Fibroblast of the conjunctiva (primary cell): ENCODE measurements around the gene EPHX1.
"Not testable (repeated sequence)": the region's sequence is repeated elsewhere in the genome, so short reads cannot be mapped to it uniquely, and the experiment has no call there.

Source experiments
- DNase-seq: peaks from one replicate; pipeline ENCODE4 v3.0.0-alpha.2; 2010; ENCODE audit warnings: low read depth

Gene EPHX1

GRCh38 chr1:225816643-225817538, 7.0 kb downstream of the EPHX1 start:
- no peak for DNase-seq

- DNase-seq = peak; percentile 89
Observed at GRCh38 chr1:225817611-225818061, 7.7 kb downstream of the EPHX1 start.

DNA sequence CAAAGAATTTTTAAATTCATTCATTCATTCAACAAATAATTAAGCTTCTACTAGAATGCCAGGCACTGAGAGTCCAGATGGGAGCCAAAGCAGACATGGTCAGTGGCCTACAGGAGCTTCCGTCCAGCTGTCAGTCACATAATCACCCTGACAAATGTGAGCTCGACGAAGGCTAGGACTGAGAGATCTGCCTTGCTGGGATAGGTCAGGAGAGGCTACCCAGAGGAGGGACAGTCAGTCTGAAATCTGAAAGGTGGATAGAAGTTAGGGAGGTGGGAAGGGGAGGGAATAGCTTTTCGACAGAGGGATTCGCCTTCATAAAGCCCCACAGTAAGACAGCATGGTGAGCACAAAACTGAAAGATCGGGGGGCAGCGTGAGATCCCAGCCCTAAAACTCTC, 8.3 kb downstream of the EPHX1 start:
- DNase-seq = no peak

DNA sequence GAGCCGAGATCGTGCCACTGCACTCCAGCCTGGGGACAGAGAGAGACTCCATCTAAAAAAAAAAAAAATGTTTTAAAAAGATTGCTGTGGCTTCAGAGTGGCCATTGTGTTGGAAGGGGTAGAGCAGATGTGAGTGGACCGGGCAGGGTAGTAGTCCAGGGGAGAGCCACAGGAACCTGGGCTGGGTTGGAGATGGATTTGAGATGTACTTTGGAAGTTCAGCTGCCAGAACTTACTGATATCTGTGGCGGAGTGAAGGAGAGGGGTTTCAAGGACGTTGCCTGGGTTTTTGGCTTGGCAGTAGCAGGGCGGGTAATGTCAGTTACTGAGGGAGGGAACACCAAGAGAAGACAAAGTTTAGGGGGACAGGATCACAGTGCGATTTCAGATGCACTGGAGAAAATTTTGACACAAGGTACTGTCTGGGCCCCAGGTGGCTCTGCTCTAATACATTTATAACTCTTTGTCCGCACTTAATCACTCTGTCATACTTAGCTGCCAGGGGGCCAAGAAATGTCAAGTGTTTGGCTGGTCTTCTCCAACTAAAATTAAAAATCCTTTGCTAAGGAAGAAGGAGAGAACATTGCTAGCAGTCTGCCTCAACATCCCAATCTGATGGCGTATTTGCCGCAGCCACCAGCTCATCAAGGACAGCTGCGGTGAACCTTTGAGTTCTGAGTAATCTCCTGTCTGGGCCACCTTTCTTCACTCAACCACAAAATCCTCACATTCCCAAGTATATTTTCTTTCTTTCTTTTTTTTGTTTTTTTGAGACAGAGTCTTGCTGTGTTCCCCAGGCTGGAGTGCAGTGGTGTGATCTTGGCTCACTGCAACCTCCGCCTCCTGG, 9.6 kb downstream of the EPHX1 start:
- DNase-seq = no peak

GRCh38 chr1:225820522-225821120, 10.7 kb downstream of the EPHX1 start:
- no peak for DNase-seq

DNA sequence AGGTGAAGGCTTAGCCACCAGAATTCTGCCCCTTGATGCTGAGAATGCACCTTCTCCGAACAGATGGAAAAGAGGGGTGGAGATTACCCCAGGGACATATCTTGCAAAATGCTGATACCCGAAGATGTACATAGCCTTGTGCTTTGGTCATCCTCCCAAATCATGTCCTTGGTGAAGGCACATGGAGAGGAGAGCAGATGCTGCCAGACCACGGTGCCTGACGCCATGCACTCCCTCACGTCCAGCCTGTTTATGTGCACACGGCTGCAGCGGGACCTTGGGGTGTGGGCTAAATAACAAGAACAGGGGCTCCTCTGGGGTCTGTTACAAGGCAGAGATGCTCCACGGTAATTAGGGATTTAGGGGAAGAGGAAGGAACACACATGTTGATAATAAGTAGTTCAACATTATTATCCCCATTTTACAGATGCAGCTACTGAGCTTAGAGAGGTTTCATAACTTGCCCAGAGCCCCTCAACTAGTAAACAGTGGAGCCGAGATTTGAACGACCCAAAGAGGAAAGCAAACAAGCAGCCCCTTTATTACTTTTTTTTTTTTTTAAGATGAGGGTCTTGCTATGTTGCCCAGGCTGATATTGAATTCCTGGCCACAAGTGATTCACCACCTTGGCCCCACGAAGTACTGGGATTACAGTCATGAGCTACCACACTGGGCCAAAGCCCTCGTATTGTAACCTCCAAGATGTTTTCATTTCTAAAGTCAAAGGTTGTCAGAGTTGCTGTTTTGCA, 12.9 kb downstream of the EPHX1 start:
- DNase-seq = no peak

- no peak for DNase-seq
Observed at GRCh38 chr1:225823811-225824261, 13.9 kb downstream of the EPHX1 start.

DNA sequence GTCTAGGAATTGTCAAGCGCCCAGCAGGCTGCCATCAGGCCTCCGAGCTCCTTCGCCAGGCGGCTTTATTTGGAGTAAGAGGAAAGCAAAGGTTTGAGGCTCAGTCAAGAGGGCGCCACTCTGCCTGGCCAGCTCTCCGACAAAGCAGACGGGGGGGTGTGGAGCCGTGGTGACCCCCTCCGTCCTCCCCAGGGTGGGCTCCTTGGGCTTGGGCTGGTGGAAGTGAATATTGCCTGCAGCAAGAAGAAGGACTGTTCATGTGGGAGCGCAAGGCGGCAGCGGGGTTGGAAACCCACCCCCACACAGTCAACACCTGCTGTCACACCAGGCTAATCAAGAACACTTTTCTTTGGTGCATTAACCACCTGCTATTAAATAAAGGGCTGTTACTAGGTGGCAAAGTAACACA, 14.6 kb downstream of the EPHX1 start:
- DNase-seq = no peak

- no peak for DNase-seq
Observed at GRCh38 chr1:225825078-225825477, 15.2 kb downstream of the EPHX1 start.

DNA sequence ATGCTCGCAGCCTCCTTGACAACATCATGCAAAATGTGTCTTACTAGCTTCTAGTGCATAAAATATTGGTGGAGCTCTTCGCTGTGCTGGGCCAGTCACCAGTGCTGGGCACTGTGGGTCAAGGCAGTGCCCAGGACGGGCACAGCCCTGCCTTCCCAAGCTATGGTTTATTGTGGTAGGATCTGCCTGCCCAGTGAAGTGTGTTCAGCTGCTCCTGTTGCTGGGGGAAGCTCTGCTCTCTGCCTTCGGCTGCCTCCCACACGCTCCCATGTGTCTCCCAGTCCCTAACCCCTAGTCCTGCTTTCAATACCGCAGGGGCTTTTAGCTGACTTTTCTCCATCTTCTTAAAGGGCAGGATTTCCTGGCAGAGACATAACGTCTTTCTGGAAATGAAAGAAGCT, 15.7 kb downstream of the EPHX1 start:
- no peak for DNase-seq

DNA sequence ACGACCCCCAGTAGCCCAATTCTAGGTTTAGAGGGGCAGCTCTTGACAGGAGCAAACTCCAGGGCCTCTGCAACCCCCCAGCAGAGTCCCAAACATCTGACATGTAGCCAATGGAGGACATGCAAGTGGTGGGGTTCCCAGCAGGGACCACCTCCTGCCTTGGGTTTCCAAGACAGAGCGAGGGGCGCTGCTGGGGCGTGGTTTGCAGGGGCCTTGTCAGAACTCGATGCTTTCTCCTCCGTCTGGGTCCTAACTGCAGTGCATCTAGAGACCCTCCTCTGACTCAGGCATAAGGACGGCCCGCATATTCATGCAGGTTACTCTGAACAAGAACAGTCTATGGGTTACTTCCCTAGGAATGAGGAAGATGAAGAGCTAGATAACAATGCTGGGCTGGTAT, 17.2 kb downstream of the EPHX1 start:
- no peak for DNase-seq

DNA sequence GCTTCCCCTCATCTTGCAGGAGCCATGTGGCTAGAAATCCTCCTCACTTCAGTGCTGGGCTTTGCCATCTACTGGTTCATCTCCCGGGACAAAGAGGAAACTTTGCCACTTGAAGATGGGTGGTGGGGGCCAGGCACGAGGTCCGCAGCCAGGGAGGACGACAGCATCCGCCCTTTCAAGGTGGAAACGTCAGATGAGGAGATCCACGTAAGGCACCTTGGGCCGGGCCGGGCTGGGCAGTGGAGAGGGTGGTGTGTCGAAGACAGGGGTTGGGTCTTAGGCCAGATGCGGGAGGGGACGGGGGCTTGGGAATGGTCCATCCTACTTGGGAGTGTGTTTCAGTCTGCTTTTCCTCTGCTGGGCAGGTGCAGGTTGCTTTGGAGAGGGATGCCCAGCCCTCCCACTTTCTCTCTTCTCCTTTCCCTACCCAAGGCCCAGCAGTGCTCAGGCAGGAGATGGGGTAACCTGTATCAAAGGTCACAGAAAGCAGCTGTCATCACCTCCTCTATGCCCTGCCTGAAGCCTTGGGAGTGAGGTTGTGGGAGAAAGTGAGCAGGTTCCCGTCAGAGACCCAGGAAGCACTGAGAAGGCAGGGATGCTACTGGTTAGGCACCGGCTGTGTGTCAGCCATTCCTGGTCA, 18.9 kb downstream of the EPHX1 start:
- no peak for DNase-seq

DNA sequence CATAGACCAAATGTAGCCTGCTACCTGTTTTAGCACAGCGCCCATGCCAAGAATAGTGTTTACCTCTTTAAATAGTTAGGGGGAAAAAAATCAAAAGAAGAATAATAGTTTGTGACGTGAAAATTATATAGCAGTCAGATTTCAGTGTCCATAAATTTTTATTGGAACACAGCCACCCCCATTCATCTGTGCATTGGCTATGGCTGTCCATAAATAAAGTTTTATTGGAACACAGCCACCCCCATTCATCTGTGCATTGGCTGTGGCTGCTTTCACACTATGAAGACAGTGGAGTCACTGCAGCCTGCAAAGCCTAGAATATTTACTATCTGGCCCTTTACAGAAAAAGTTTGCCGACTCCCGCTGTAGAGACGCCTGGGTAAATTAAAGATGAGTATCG, 20.9 kb downstream of the EPHX1 start:
- DNase-seq = no peak

DNA sequence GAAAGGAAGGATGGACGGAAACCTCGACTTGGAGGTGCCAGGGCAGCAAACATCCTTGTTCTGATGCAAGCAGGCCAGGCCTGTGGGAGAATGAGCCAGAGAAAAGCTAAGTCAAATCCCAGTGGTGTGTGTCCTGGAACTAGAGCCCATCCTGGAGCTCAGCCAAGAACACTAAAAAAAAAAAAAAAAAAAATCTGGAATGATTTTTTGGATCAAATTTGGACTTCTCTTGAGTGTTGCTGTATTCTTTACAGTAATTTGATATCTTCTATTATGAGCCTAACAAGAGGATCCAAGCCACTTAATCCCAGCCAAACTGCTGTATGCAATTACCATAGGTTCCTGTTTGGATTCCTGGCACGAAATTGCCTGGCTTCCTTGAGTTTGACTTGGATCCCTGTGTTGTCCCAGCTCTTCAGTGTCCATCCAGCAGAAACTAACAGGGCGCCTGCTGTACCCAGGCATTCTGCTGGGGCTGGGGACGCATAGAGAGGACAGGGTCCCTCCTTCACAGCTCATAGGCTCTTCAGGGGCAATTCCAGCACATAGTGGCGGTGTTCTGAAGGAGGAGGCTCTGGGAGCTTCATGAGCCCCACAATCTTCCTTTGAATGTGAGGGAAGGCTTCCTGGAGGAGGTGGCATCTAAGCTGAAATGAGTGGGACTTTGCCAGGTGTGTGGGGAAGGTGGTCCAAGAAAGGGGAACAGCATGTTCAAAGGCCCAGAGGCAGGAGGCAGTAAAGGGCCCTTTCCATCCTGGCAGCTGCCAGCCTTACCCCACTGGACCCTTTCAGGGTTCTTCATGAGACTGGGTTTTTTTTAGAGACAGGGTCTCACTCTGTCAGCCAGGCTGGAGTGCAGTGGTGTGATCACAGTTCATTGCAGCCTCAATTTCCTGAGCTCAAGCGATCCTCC, 24.7 kb downstream of the EPHX1 start:
- peak; percentile 91 for DNase-seq

DNA sequence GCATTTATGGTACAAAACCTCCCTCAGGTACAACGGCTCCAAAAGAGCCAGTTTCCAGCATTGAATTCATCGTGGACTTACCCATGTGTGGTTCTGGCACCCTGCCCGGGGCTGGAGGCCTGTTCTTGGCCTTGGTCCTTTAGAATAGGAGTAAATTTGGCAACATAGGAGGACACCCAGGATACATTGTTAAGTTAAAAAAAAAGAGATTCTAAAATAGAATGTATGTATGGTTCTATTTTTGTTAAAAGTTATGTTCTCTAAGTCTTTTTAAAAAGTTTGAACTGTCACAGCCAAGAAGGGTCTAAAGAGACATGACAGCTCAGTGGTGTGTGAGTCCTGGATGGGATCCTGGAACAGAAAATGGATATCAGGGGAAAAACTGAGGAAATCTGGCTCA, 25.9 kb downstream of the EPHX1 start:
- peak; percentile 65 for DNase-seq

DNA sequence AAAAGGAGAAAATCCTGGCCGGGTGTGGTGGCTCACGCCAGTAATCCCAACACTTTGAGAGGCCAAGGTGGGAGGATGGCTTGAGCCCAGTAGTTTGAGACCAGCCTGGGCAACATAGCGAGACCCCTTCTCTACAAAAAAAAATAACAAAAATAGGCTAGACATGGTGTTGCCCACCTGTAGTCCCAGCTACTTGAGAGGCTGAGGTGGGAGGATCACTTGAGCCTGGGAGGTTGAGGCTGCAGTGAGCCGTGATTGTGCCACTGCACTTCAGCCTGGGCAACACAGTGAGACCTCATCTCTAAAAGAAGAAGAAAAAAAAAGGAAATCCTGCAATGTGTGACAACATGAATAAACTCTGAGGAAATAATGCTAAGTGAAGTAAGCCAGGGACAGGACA, 26.4 kb downstream of the EPHX1 start:
- not testable (repeated sequence) for DNase-seq

GRCh38 chr1:225838793-225839192, 28.9 kb downstream of the EPHX1 start:
- no peak for DNase-seq

- no peak for DNase-seq
Observed at GRCh38 chr1:225840223-225840610, 30.3 kb downstream of the EPHX1 start.

DNA sequence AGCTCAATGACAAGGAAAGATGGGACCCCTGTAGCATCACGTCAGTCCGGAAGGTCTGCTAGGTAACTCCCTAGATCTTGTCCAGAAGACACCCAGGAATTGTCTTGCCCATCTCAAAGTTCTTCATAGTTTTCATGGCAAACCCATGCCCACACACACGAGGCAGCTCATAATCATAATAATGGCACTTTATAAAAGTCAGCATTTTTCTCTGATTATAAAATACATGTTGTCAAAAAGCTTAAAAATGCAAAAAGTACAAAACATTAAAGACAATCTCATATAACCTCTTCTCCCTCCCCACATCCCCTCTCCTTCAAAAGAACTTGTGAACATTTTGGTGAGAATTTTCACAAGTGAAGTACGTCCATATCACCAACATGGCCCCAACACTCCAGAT, 30.8 kb downstream of the EPHX1 start:
- no peak for DNase-seq

DNA sequence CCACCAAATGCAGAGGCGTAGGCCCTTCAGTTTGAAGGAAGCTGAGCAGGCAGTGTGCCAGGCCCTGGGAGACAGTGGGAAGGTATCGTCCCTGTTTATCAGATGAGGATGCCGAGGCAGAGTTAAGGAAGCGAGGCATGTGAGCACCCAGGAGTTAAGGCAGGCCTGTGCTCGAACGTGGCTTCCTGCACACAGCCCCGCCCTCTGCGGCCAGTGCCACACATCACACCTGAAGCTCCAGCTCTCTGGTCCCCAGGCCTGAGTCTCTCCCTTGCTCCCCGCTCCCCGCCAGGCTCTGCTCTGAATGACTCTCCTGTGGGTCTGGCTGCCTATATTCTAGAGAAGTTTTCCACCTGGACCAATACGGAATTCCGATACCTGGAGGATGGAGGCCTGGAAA, 32.1 kb downstream of the EPHX1 start:
- DNase-seq = no peak
